A549 (cell line): Measurements from ENCODE around the gene RNF112.

Source experiments
- ATOH8 ChIP-seq: fragments of 250-450 bp; sonication (Bioruptor Pico); IDR thresholded peaks from 2 replicates; pipeline ENCODE4 v1.5.0; 2020; ENCODE audit warnings: low read depth, mild to moderate bottlenecking, moderate library complexity
- ESRRA ChIP-seq: fragments of 150-350 bp; IDR thresholded peaks from 2 replicates; pipeline ENCODE4 v1.6.1; 2014; ENCODE audit warnings: mild to moderate bottlenecking, low read length, borderline replicate concordance
- GATA3 ChIP-seq: IDR thresholded peaks from 2 replicates; pipeline ENCODE4 v1.6.1; 2012; ENCODE audit warnings: borderline replicate concordance
- KDM5A ChIP-seq: fragments of 200-600 bp; sonication (generic); IDR thresholded peaks from 2 replicates; pipeline ENCODE4 v1.6.1; 2016; ENCODE audit warnings: antibody characterized with exemption, mild to moderate bottlenecking
- MYC ChIP-seq: IDR thresholded peaks from 2 replicates; pipeline ENCODE4 v1.6.1; 2012; ENCODE audit warnings: mild to moderate bottlenecking, inconsistent platforms, low read length, improper control_type of control experiment, borderline replicate concordance
- POLR2A ChIP-seq: IDR thresholded peaks from 2 replicates; pipeline ENCODE4 v1.6.1; 2012; ENCODE audit warnings: mild to moderate bottlenecking, low read length
- RARB ChIP-seq: fragments of 250-450 bp; sonication (Bioruptor Pico); IDR thresholded peaks from 2 replicates; pipeline ENCODE4 v1.8.0; 2021; ENCODE audit warnings: mild to moderate bottlenecking, moderate library complexity
- TF ChIP-seq, protein P1 (sequence below): fragments of >200 bp; sonication (Bioruptor Twin); formaldehyde crosslinking; IDR thresholded peaks from 3 replicates; pipeline ENCODE4 v1.5.1; 2016
- TF ChIP-seq, protein P2 (sequence below): fragments of 250-450 bp; sonication (Bioruptor Pico); IDR thresholded peaks from 2 replicates; pipeline ENCODE4 v1.5.0; 2021; ENCODE audit warnings: mild to moderate bottlenecking, moderate library complexity, borderline replicate concordance
- TF ChIP-seq, protein P3 (sequence below): fragments of >200 bp; sonication (Bioruptor Twin); formaldehyde crosslinking; IDR thresholded peaks from 3 replicates; pipeline ENCODE4 v1.6.1; 2016

DNA sequence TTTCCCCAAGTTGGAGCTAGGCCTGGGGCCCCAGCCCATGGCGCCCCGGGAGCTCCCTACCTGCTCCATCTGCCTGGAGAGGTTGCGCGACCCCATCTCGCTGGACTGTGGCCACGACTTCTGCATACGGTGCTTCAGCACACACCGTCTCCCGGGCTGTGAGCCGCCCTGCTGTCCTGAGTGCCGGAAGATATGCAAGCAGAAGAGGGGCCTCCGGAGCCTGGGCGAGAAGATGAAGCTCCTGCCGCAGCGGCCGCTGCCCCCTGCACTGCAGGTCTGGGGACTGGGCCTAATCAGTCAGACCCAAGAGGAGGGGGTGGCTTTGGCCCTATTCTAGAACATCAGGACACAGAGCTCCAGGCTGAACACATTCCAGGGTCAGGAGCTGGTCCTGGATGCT is 1.5 kb downstream of the RNF112 start:
- no peak for TF ChIP-seq MYC
- TF ChIP-seq KDM5A = no peak
- no peak for TF ChIP-seq RARB (CRISPR knock-in tag)
- no peak for TF ChIP-seq ATOH8 (CRISPR knock-in tag)
- TF ChIP-seq, protein P1, sequence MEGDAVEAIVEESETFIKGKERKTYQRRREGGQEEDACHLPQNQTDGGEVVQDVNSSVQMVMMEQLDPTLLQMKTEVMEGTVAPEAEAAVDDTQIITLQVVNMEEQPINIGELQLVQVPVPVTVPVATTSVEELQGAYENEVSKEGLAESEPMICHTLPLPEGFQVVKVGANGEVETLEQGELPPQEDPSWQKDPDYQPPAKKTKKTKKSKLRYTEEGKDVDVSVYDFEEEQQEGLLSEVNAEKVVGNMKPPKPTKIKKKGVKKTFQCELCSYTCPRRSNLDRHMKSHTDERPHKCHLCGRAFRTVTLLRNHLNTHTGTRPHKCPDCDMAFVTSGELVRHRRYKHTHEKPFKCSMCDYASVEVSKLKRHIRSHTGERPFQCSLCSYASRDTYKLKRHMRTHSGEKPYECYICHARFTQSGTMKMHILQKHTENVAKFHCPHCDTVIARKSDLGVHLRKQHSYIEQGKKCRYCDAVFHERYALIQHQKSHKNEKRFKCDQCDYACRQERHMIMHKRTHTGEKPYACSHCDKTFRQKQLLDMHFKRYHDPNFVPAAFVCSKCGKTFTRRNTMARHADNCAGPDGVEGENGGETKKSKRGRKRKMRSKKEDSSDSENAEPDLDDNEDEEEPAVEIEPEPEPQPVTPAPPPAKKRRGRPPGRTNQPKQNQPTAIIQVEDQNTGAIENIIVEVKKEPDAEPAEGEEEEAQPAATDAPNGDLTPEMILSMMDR = no peak
- TF ChIP-seq, protein P2, sequence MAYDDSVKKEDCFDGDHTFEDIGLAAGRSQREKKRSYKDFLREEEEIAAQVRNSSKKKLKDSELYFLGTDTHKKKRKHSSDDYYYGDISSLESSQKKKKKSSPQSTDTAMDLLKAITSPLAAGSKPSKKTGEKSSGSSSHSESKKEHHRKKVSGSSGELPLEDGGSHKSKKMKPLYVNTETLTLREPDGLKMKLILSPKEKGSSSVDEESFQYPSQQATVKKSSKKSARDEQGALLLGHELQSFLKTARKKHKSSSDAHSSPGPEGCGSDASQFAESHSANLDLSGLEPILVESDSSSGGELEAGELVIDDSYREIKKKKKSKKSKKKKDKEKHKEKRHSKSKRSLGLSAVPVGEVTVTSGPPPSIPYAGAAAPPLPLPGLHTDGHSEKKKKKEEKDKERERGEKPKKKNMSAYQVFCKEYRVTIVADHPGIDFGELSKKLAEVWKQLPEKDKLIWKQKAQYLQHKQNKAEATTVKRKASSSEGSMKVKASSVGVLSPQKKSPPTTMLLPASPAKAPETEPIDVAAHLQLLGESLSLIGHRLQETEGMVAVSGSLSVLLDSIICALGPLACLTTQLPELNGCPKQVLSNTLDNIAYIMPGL (CRISPR knock-in tag) = no peak
- no peak for TF ChIP-seq ESRRA
- no peak for TF ChIP-seq POLR2A
- TF ChIP-seq, protein P3, sequence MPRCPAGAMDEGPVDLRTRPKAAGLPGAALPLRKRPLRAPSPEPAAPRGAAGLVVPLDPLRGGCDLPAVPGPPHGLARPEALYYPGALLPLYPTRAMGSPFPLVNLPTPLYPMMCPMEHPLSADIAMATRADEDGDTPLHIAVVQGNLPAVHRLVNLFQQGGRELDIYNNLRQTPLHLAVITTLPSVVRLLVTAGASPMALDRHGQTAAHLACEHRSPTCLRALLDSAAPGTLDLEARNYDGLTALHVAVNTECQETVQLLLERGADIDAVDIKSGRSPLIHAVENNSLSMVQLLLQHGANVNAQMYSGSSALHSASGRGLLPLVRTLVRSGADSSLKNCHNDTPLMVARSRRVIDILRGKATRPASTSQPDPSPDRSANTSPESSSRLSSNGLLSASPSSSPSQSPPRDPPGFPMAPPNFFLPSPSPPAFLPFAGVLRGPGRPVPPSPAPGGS = no peak
- no peak for TF ChIP-seq GATA3
